Body of pancreas (tissue), 4 donors: Measurements from ENCODE around the gene BUB1B. TPM values are rescaled to one million over a fixed set of nuclear protein-coding genes. Genes with fewer than 3 reads are reported as not detected.

Source experiments
- ATAC-seq: fragments of 150-250 bp; one replicate; pipeline ENCODE4 v1.9.1; 2016
- DNase-seq, 4 donors: peaks; one replicate each; pipeline ENCODE4 v3.0.0-alpha.2; 2019
- H3K27ac ChIP-seq, 4 donors: fragments of 200-600 bp; sonication (generic); 1 replicate in 3 of 4; 2 replicates in 1 of 4; pipeline versions ENCODE4 v1.5.1 to v1.6.1; 2016 to 2019; ENCODE audit warnings: mild to moderate bottlenecking in 1 of 4, mixed read lengths in 1 of 4, moderate library complexity in 1 of 4
- H3K27me3 ChIP-seq, 2 donors: fragments of 200-600 bp; sonication (generic); one replicate each; pipeline ENCODE4 v1.6.0; 2016; ENCODE audit warnings: mild to moderate bottlenecking in 1 of 2
- H3K36me3 ChIP-seq, 2 donors: fragments of 200-600 bp; sonication (generic); replicated peaks in 1 of 2; 2 replicates each; pipeline ENCODE4 v1.5.1; 2016; ENCODE audit warnings: low read depth in 2 of 2; ENCODE audit not compliant: insufficient read depth in 1 of 2
- H3K4me1 ChIP-seq: fragments of 200-600 bp; sonication (generic); one replicate; pipeline ENCODE4 v1.6.0; 2016
- H3K4me3 ChIP-seq, 2 donors: fragments of 200-600 bp; sonication (generic); 1 replicate in 1 of 2; 2 replicates in 1 of 2; pipeline ENCODE4 v1.5.1; 2016 to 2019
- H3K9me3 ChIP-seq, 3 donors: fragments of 200-600 bp; sonication (generic); 1 replicate in 2 of 3; 2 replicates in 1 of 3; pipeline ENCODE4 v1.5.1; 2016
- POLR2A ChIP-seq, 3 donors: fragments of 450-650 bp; IDR thresholded peaks; one replicate each; pipeline ENCODE4 v1.6.1; 2016; ENCODE audit warnings: antibody characterized with exemption in 3 of 3, mild to moderate bottlenecking in 2 of 3
- WGBS, 2 donors: methylation state at CpG; one replicate each; pipeline ENCODE4 v1.1.5; 2017; 5-methylcytosine and 5-hydroxymethylcytosine counted together
- intact Hi-C: fragments of 100-400 bp; cut with DNase I; formaldehyde crosslinking; loops from one replicate; pipeline ENCODE4 v1.15.1; 2023
- total RNA-seq, 2 donors: library from RNA; depleted of rRNA; stranded (reverse); fragments of >200 nt; gene quantifications; one replicate each; pipeline ENCODE4 v1.1.0, GENCODE V29; 2016
- TF ChIP-seq, protein P1 (sequence below), 7 experiments: fragments of 450-650 bp in 4 of 7; fragments of 200-600 bp in 3 of 7; sonication (generic) in 3 of 7; IDR thresholded peaks; one replicate each; pipeline ENCODE4 v1.5.1; 2016 to 2019; ENCODE audit warnings: antibody characterized with exemption in 7 of 7

Gene BUB1B
- total RNA-seq, 2 donors from 2014 or later: not detected

DNA sequence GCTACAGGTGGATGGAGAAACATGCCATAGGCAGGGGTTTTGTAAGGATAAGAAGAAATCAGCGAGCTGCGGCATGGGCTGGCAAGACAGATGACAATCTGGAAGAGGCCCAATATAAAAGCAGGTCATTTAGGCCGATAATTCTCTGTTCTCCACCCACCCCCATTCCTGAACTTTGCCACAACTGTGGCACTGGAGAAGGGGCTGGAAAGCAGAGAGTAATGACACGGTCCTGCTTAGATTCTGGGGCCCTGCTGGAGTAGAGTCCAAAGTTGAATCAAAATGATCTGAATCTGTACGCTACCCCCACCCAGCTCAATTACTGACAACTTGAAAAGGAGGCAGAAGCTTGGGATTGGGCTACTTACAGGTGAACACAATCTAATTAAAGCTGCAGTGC, 18.4 kb upstream of the BUB1B start:
- no peak for DNase-seq
- no peaks in the 10 kb centered on the region for H3K4me1 ChIP-seq
- H3K4me3 ChIP-seq: no peak overlapping the region
- H3K9me3 ChIP-seq: no peaks in the 10 kb centered on the region
- 62 to 71% methylated on average over 5 of the region's 5 CpGs for WGBS, 2 donors
- no peak for ATAC-seq
- no peaks in the 10 kb centered on the region for H3K36me3 ChIP-seq
- no peaks in the 10 kb centered on the region for H3K27me3 ChIP-seq
- TF ChIP-seq, protein P1, sequence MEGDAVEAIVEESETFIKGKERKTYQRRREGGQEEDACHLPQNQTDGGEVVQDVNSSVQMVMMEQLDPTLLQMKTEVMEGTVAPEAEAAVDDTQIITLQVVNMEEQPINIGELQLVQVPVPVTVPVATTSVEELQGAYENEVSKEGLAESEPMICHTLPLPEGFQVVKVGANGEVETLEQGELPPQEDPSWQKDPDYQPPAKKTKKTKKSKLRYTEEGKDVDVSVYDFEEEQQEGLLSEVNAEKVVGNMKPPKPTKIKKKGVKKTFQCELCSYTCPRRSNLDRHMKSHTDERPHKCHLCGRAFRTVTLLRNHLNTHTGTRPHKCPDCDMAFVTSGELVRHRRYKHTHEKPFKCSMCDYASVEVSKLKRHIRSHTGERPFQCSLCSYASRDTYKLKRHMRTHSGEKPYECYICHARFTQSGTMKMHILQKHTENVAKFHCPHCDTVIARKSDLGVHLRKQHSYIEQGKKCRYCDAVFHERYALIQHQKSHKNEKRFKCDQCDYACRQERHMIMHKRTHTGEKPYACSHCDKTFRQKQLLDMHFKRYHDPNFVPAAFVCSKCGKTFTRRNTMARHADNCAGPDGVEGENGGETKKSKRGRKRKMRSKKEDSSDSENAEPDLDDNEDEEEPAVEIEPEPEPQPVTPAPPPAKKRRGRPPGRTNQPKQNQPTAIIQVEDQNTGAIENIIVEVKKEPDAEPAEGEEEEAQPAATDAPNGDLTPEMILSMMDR (IDR thresholded peaks at IDR 0.05): no peak
- TF ChIP-seq POLR2A (IDR thresholded peaks at IDR 0.05): no peak
- H3K27ac ChIP-seq: no peak overlapping the region
- intact Hi-C loops: no loop called here

DNA sequence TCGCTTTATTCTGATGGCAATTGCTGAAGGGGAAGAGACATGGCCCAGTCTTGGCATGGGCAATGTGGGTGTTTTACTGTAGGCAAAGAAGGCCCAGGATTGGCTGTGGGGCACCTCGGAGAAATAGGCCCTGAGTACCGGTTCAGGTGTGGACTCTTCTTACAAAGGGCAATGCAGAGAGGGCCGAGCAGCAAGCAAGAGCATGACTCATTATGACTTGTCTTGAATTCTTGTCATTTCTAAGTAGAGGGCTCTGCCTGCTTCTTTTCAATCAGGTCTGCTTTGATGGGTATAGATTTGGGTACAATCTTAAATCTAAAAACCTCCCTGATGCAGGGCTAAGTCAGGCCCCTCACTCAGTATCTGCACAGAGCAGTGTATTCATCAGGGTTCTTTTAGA, 14.8 kb upstream of the BUB1B start:
- Histone ChIP-seq H3K36me3 (no peaks in the 10 kb centered on the region), H3K27me3 (no peaks in the 10 kb centered on the region), H3K4me3 (no peak overlapping the region), H3K9me3 (no peaks in the 10 kb centered on the region), H3K4me1 (no peaks in the 10 kb centered on the region), H3K27ac (no peak overlapping the region)
- 89 to 91% methylated on average over 4 of the region's 4 CpGs for WGBS, 2 donors
- TF ChIP-seq, protein P1 (IDR thresholded peaks at IDR 0.05): no peak
- TF ChIP-seq POLR2A (IDR thresholded peaks at IDR 0.05): no peak
- intact Hi-C loops: no loop called here
- DNase-seq (no peak), ATAC-seq (no peak)

DNA sequence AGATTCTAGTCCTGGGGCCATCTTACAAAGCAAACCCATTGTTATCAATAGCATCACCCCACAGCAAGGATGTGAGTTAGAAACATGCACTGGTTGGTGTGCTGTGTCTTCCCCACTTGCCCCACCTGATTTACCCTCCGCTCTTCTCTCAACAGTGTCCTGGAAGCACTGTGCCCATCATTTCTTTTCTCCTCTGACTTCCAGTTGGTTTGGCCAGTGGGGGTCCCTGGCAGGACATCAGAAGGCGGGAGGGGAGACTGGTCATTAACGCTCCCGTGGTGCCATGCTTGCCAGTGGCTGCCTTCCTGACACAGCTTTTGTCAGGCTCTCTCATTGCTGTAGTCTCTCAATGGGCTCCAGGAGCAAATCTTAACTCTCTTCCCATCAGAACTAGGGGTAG, 11.5 kb upstream of the BUB1B start:
- no peaks in the 10 kb centered on the region for H3K36me3 ChIP-seq
- DNase-seq (no peak), ATAC-seq (no peak)
- TF ChIP-seq POLR2A (IDR thresholded peaks at IDR 0.05): no peak
- TF ChIP-seq, protein P1 (IDR thresholded peaks at IDR 0.05): no peak
- 78 to 91% methylated on average over 4 of the region's 4 CpGs for WGBS, 2 donors
- peaks cover 1% of the 10 kb centered on the region for H3K4me1 ChIP-seq
- no peak overlapping the region for H3K4me3 ChIP-seq
- no peaks in the 10 kb centered on the region for H3K9me3 ChIP-seq
- H3K27ac ChIP-seq: no peak overlapping the region
- intact Hi-C loops: no loop called here
- no peaks in the 10 kb centered on the region for H3K27me3 ChIP-seq

DNA sequence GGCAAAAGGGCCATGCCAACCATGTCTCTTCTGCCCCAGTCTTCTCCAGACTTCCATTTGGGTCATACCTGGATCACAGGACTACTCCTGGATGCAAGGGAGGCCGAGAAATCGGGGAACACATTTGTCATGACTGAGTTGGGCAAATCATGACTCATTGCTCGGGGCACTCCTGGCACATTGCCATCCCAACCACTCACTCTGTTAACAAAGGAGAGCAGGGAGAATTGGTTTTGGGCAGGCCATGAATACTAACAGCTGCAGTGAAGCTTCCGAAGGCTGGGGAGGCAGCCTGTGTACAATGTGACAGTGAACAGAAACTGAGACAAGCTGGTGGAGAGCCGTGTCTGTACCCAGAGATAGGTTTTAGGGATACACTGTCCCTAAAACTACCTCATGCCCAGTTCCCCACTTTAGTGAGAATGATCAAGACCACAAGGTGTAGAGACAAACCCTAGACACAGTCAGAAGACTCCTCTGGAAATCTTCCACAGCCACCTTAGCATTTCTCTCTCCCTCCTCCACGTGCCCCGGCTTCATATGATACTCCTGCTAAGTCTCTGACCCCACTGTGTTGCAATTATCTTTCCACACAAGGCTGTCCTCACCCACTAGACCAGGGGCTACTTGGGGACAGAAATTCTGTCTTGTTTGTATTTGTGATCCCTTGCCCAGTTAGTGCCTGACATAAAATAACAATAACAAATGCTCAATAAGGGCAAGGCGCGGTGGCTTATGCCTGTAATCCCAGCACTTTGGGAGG, 10.5 kb upstream of the BUB1B start:
- H3K36me3 ChIP-seq: no peaks in the 10 kb centered on the region
- TF ChIP-seq, protein P1 (IDR thresholded peaks at IDR 0.05): no peak
- TF ChIP-seq POLR2A (IDR thresholded peaks at IDR 0.05): no peak
- H3K4me3 ChIP-seq: no peak overlapping the region
- intact Hi-C loops: no loop called here
- H3K9me3 ChIP-seq: no peaks in the 10 kb centered on the region
- DNase-seq: peak; percentile 38 to 72 (median 48)
- no peak for ATAC-seq
- no peak overlapping the region for H3K27ac ChIP-seq
- peaks cover 10% of the 10 kb centered on the region for H3K4me1 ChIP-seq
- no peaks in the 10 kb centered on the region for H3K27me3 ChIP-seq
- whole genome bisulfite sequencing, 2 donors: 56 to 69% methylated on average over 8 to 9 of the region's 9 CpGs

DNA sequence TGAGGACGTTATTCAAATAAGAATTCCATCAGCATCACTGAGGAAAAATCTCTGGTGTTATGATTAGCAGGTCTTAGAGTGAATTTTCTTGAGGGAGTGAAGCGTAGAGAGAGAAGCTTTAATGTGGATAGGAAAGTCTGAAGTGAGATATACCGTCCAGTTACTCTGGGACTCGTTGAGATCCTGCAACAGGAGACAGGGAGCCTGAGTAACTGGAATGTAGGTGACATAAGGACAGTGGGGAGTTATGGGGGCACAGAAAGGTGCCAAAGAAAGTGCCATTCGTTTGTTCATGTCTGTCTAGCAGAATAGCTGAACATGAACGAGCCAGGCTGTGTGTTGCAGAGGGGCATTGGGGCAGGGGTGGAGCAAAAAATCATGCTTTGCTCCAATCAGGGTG, 9.4 kb upstream of the BUB1B start:
- TF ChIP-seq POLR2A (IDR thresholded peaks at IDR 0.05): no peak
- TF ChIP-seq, protein P1 (IDR thresholded peaks at IDR 0.05): no peak
- WGBS, 2 donors: 55 to 63% methylated on average over 6 of the region's 6 CpGs

More for the DNA sequence above, 9.4 kb upstream of the BUB1B start:
- H3K4me1 ChIP-seq: peaks cover 21% of the 10 kb centered on the region
- H3K4me3 ChIP-seq: no peak overlapping the region
- ATAC-seq (no peak), DNase-seq (no peak)
- H3K36me3 ChIP-seq: no peaks in the 10 kb centered on the region
- no peak overlapping the region for H3K27ac ChIP-seq
- no peaks in the 10 kb centered on the region for H3K27me3 ChIP-seq
- H3K9me3 ChIP-seq: no peaks in the 10 kb centered on the region
- intact Hi-C loops: no loop called here
